SK-N-SH (cell line): ENCODE measurements around the gene TULP1. TPM values are rescaled to one million over a fixed set of nuclear protein-coding genes. Genes with fewer than 3 reads are reported as not detected.

ENCODE experiments used
- CTCF ChIA-PET: fragments of 300-600, 350-600 bp; formaldehyde crosslinking; extraction: SDS; loops from one replicate; lab custom pipeline; 2021; lab: Yijun Ruan, JAX
- POLR2A ChIA-PET: fragments of 350-600 bp; sonication (Branson Sonifier 250); formaldehyde crosslinking; extraction: SDS; loops from one replicate; lab custom pipeline; 2020; ENCODE audit warnings: antibody characterized with exemption, inconsistent platforms; lab: Yijun Ruan, JAX
- DNase-seq: peaks from one replicate; pipeline ENCODE4 v3.0.0; 2012
- H2AFZ ChIP-seq: fragments of 200-600 bp; sonication (generic); 2 replicates; pipeline ENCODE4 v1.8.1; 2016; ENCODE audit warnings: antibody characterized with exemption, mild to moderate bottlenecking, low read depth
- H3F3A ChIP-seq: fragments of 200-600 bp; sonication (generic); replicated peaks from 2 replicates; pipeline ENCODE3; 2016; ENCODE audit warnings: antibody characterized with exemption, mild to moderate bottlenecking; ENCODE audit not compliant: insufficient read depth
- H3K27ac ChIP-seq, 2 experiments: fragments of 200-500 bp in 1 of 2; fragments of 200-600 bp in 1 of 2; sonication (Bioruptor generic) in 1 of 2; sonication (generic), shearing (Covaris generic) in 1 of 2; 2 replicates each; pipeline versions ENCODE4 v1.5.1 to v1.6.1; 2014 to 2016; ENCODE audit warnings: low read depth in 2 of 2, inconsistent platforms in 1 of 2, low read length in 1 of 2, mild to moderate bottlenecking in 1 of 2, mixed read lengths in 1 of 2
- H3K27me3 ChIP-seq: fragments of 200-600 bp; sonication (generic), shearing (Covaris generic); 2 replicates; pipeline ENCODE4 v1.6.1; 2016; ENCODE audit warnings: mixed run types; ENCODE audit not compliant: insufficient read depth
- H3K36me3 ChIP-seq, 2 experiments: fragments of 200-500 bp in 1 of 2; fragments of 200-600 bp in 1 of 2; sonication (Bioruptor generic) in 1 of 2; sonication (generic) in 1 of 2; replicated peaks in 1 of 2; 2 replicates each; pipeline versions ENCODE3 to v1.5.1; 2014 to 2016; ENCODE audit warnings: low read length in 1 of 2, mild to moderate bottlenecking in 1 of 2; ENCODE audit not compliant: insufficient read depth in 2 of 2, control insufficient read depth in 1 of 2
- H3K4me1 ChIP-seq, 2 experiments: fragments of 200-500 bp in 1 of 2; fragments of 200-600 bp in 1 of 2; sonication (Bioruptor generic) in 1 of 2; sonication (generic), shearing (Covaris generic) in 1 of 2; 2 replicates each; pipeline versions ENCODE4 v1.5.1 to v1.6.1; 2014 to 2016; ENCODE audit warnings: low read depth in 1 of 2, low read length in 1 of 2, mixed run types in 1 of 2; ENCODE audit not compliant: insufficient read depth in 2 of 2, control insufficient read depth in 1 of 2
- H3K4me2 ChIP-seq: fragments of 200-600 bp; sonication (generic), shearing (Covaris generic); 2 replicates; pipeline ENCODE4 v1.6.1; 2017; ENCODE audit warnings: mixed run types
- H3K4me3 ChIP-seq, 2 experiments: fragments of 200-500 bp in 1 of 2; fragments of 200-600 bp in 1 of 2; sonication (Bioruptor generic) in 1 of 2; sonication (generic), shearing (Covaris generic) in 1 of 2; 2 replicates each; pipeline versions ENCODE4 v1.5.1 to v1.8.1; 2014 to 2016; ENCODE audit warnings: low read depth in 2 of 2, inconsistent platforms in 1 of 2, low read length in 1 of 2, mild to moderate bottlenecking in 1 of 2, mixed read lengths in 1 of 2, moderate library complexity in 1 of 2
- H3K79me2 ChIP-seq: fragments of 200-600 bp; sonication (generic); 2 replicates; pipeline ENCODE4 v1.8.1; 2017; ENCODE audit warnings: mild to moderate bottlenecking; ENCODE audit not compliant: insufficient read depth
- H3K9ac ChIP-seq: fragments of 200-600 bp; sonication (generic); 2 replicates; pipeline ENCODE4 v1.6.1; 2017; ENCODE audit warnings: mixed run types
- H3K9me2 ChIP-seq: fragments of 200-600 bp; sonication (generic); 2 replicates; pipeline ENCODE4 v1.6.1; 2017; ENCODE audit warnings: mixed run types
- H3K9me3 ChIP-seq: fragments of 200-600 bp; sonication (generic); 2 replicates; pipeline ENCODE4 v1.6.1; 2017; ENCODE audit warnings: mixed run types, mild to moderate bottlenecking, moderate library complexity
- H4K20me1 ChIP-seq: fragments of 200-600 bp; sonication (generic); 2 replicates; pipeline ENCODE4 v1.6.1; 2017; ENCODE audit warnings: mild to moderate bottlenecking, mixed run types; ENCODE audit not compliant: insufficient read depth
- CHD2 ChIP-seq: fragments of 150-350 bp; IDR thresholded peaks from 2 replicates; pipeline ENCODE4 v1.6.1; 2018; ENCODE audit warnings: low read length; ENCODE audit not compliant: partially characterized antibody
- CTCF ChIP-seq: fragments of 200-600 bp; sonication (generic); IDR thresholded peaks from 2 replicates; pipeline ENCODE4 v1.6.1; 2017; ENCODE audit warnings: antibody characterized with exemption, mild to moderate bottlenecking, moderate library complexity
- EP300 ChIP-seq, 2 experiments: IDR thresholded peaks; 2 replicates each; pipeline versions ENCODE4 v1.4.0 to v1.6.1; 2012; ENCODE audit warnings: borderline replicate concordance in 1 of 2, low read depth in 1 of 2, low read length in 1 of 2
- MAX ChIP-seq: IDR thresholded peaks from 2 replicates; pipeline ENCODE4 v1.4.0; 2012; ENCODE audit warnings: low read depth
- MEF2A ChIP-seq: IDR thresholded peaks from 2 replicates; pipeline ENCODE4 v1.4.0; 2012; ENCODE audit warnings: low read depth, borderline replicate concordance
- MXI1 ChIP-seq: IDR thresholded peaks from 2 replicates; pipeline ENCODE4 v1.6.1; 2012; ENCODE audit warnings: mild to moderate bottlenecking, low read depth, low read length, improper control_type of control experiment
- RFX5 ChIP-seq: IDR thresholded peaks from 2 replicates; pipeline ENCODE4 v1.6.1; 2012; ENCODE audit warnings: mild to moderate bottlenecking, improper control_type of control experiment, low read length
- RXRA ChIP-seq: IDR thresholded peaks from 2 replicates; pipeline ENCODE4 v1.4.0; 2012; ENCODE audit warnings: low read depth, mild to moderate bottlenecking, borderline replicate concordance
- TAF1 ChIP-seq: IDR thresholded peaks from 2 replicates; pipeline ENCODE4 v1.6.1; 2012; ENCODE audit warnings: low read depth, mild to moderate bottlenecking, low read length, moderate library complexity, borderline replicate concordance
- TEAD4 ChIP-seq: IDR thresholded peaks from 2 replicates; pipeline ENCODE4 v1.4.0; 2012; ENCODE audit warnings: mild to moderate bottlenecking, borderline replicate concordance; ENCODE audit not compliant: insufficient read depth
- USF1 ChIP-seq: IDR thresholded peaks from 2 replicates; pipeline ENCODE4 v1.4.0; 2012; ENCODE audit warnings: low read depth, borderline replicate concordance
- YY1 ChIP-seq: IDR thresholded peaks from 2 replicates; pipeline ENCODE4 v1.4.0; 2012; ENCODE audit warnings: low read depth, mild to moderate bottlenecking
- ZBTB33 ChIP-seq: IDR thresholded peaks from 2 replicates; pipeline ENCODE4 v1.4.0; 2012; ENCODE audit warnings: low read depth, borderline replicate concordance
- WGBS: methylation state at CpG from one replicate; pipeline ENCODE4 v1.1.6; 2017; ENCODE audit warnings: low lambda C conversion rate; 5-methylcytosine and 5-hydroxymethylcytosine counted together
- polyA plus RNA-seq, 3 experiments: library from polyadenylated mRNA; depleted of rRNA; stranded (reverse); fragments of >200 nt; gene quantifications; 2 replicates each; pipeline ENCODE4 v1.2.3, GENCODE V29; 2012

TULP1 gene
- polyA plus RNA-seq, 1 of the 3 experiments (the other 2 are of a cell fraction), result not detected

- Histone ChIP-seq H3K27me3 (no peaks in the 10 kb centered on the region), H3K79me2 (peaks cover 22% of the 10 kb centered on the region; the same call in 1 of the 2 replicates), H3K9me2 (no peaks in the 10 kb centered on the region), H3K4me2 (no peak overlapping the region), H3K36me3 (no peaks in the 10 kb centered on the region), H4K20me1 (peaks cover 20% of the 10 kb centered on the region; the same call in 1 of the 2 replicates), H3K4me1 (peaks cover 31 to 42% of the 10 kb centered on the region in 2 experiments; a peak in 2 of 4 replicates), H3F3A (peaks cover 2% of the 10 kb centered on the region), H3K4me3 (no peak overlapping the region), H2AFZ (no peak overlapping the region), H3K9ac (no peak overlapping the region), H3K9me3 (no peaks in the 10 kb centered on the region), H3K27ac (no peak overlapping the region)
- 100% methylated on average over 1 of the region's 1 CpG for WGBS
- CTCF ChIA-PET, result interaction anchor here (1.2 to 1.6 kb wide), 4 partner anchors 22 to 248 kb away, joined by 3 to 8 read pairs (median 3); partner anchors contain the start of genes ARMC12 and PPARD
- POLR2A ChIA-PET, result interaction anchor here (0.7 to 1.1 kb wide), 2 partner anchors 8 to 15 kb away, joined by 3 read pairs; partner anchors contain the start of gene TEAD3
- TF ChIP-seq RFX5, result no peak
- TF ChIP-seq MEF2A, result no peak
- no peak for TF ChIP-seq ZBTB33
- no peak for TF ChIP-seq USF1
- no peak for TF ChIP-seq CTCF
- no peak for TF ChIP-seq EP300 (IDR thresholded peaks at IDR 0.05; ENCODE audit: borderline replicate concordance in 1 of 2, low read depth in 1 of 2, low read length in 1 of 2)
- no peak for TF ChIP-seq YY1
- TF ChIP-seq MAX, result no peak
- no peak for TF ChIP-seq TAF1
- TF ChIP-seq RXRA, result no peak
- no peak for TF ChIP-seq CHD2
- TF ChIP-seq MXI1, result no peak
- TF ChIP-seq TEAD4, result no peak
- DNase-seq, result no peak
These were observed 23.6 kb downstream of the TULP1 start for GRCh38 chr6:35489066-35489465.
